Activated T-cell treated with anti-CD3 and anti-CD28 coated beads, Interleukin-2, amount 50 U/mL, for 4 hours (primary cell): ENCODE measurements around the gene RPS18. TPM values are rescaled to one million over a fixed set of nuclear protein-coding genes. Genes with fewer than 3 reads are reported as not detected.
"Not testable (repeated sequence)": the region's sequence is repeated elsewhere in the genome, so short reads cannot be mapped to it uniquely, and the experiment has no call there.

ENCODE experiments used
- ATAC-seq, 2 donors: fragments of 200-7000 bp; cut with Tn5 transposase; one replicate each; pipeline ENCODE4 v1.10.0; 2021
- DNase-seq: peaks from one replicate; pipeline ENCODE4 v3.0.0-alpha.2; 2020
- H3K27me3 Mint-ChIP-seq: one replicate; pipeline ENCODE4 v1.8.0; 2021; ENCODE audit warnings: low read depth, mixed read lengths
- H3K36me3 Mint-ChIP-seq: one replicate; pipeline ENCODE4 v1.8.0; 2022; ENCODE audit warnings: mixed read lengths; ENCODE audit not compliant: insufficient read depth
- H3K4me1 Mint-ChIP-seq: one replicate; pipeline ENCODE4 v1.8.0; 2021; ENCODE audit warnings: low read depth, mixed read lengths
- H3K4me3 Mint-ChIP-seq: one replicate; pipeline ENCODE4 v1.8.0; 2021; ENCODE audit warnings: mild to moderate bottlenecking, moderate library complexity, mixed read lengths
- H3K9me3 Mint-ChIP-seq: one replicate; pipeline ENCODE4 v1.8.0; 2021; ENCODE audit warnings: mixed read lengths
- total RNA-seq, 3 donors: library from RNA; stranded (reverse); gene quantifications; one replicate each; pipeline ENCODE4 v1.2.1, GENCODE V29; 2021

Gene RPS18
- 1,000 to 10,000 TPM; 4,231 to 4,415 (median 4,409) TPM for total RNA-seq

- DNase-seq (peak; percentile 88), ATAC-seq (peak; percentile 83 to 85)
- no peaks in the 10 kb centered on the region for H3K9me3 Mint-ChIP-seq
- H3K36me3 Mint-ChIP-seq: peaks cover 64% of the 10 kb centered on the region
- H3K4me3 Mint-ChIP-seq: peak within 1 kb of the TSS; percentile 96
- H3K4me1 Mint-ChIP-seq: peaks cover 46% of the 10 kb centered on the region
- H3K27me3 Mint-ChIP-seq: no peaks in the 10 kb centered on the region
Measured at GRCh38 chr6:33271468-33272274, at the start of gene RPS18, which contains the start of gene VPS52. RPS18 (plus strand) TSS chr6:33272075; CDS start chr6:33272120, 45 bp downstream. VPS52 (minus strand) TSS chr6:33271876; CDS start chr6:33271675, 201 bp downstream.

GRCh38 chr6:33226503-33227120 lies 45.3 kb upstream of the RPS18 start:
- DNase-seq, H3K4me3 Mint-ChIP-seq, H3K9me3 Mint-ChIP-seq, H3K36me3 Mint-ChIP-seq, H3K4me1 Mint-ChIP-seq, ATAC-seq: not testable (repeated sequence)
- peaks cover 29% of the 10 kb centered on the region for H3K27me3 Mint-ChIP-seq

DNA sequence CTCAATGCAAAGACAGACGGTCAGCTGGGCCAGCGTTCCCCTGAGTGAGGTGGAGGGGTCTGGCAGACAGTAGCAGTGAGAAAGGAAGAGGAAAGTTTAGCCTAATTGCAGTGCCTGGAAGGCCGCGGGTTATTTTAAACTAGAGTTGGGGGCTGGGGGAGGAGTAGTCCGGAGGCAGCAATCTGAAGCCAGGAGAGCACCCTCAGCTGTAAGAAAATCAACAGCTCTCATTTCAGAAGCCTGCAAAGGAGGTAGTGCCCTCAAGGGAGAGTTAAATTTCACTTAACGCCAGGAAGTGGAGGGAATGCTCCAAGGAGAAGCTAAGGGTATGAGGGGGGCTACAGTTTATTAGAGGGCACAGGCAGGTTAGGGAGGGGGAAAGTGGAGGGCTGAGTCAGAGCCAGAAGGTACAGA lies 36.6 kb upstream of the RPS18 start:
- Mint-ChIP-seq H3K27me3 (peaks cover 33% of the 10 kb centered on the region), H3K4me1 (no peaks in the 10 kb centered on the region)

DNA sequence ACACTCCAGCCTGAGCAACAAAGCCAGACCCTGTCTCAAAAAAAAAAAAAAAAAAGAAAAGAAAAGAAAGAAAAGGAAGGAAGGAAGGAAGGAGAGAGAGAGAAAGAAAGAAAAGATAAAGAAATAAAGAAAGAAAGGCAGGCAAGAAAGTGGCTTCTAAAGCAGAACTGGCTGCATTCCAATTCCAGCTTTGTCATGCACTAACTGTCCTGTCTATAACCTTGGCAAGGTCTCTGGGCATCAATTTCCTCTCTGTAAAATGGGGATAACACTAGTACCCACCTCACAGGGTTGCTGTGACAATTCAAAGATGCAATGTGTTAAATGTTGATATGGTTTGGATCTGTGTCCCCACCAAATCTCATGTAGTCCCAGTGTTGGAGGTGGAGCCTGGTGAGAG lies 35.5 kb upstream of the RPS18 start:
- ATAC-seq (no peak), DNase-seq (no peak)
- H3K36me3 Mint-ChIP-seq: no peaks in the 10 kb centered on the region
- no peak overlapping the region for H3K4me3 Mint-ChIP-seq
- peaks cover 31% of the 10 kb centered on the region for H3K27me3 Mint-ChIP-seq
- no peaks in the 10 kb centered on the region for H3K4me1 Mint-ChIP-seq
- H3K9me3 Mint-ChIP-seq: no peaks in the 10 kb centered on the region

More for the DNA sequence above, 36.6 kb upstream of the RPS18 start:
- ATAC-seq: no peak
- H3K4me3 Mint-ChIP-seq: no peak overlapping the region
- no peaks in the 10 kb centered on the region for H3K9me3 Mint-ChIP-seq
- H3K36me3 Mint-ChIP-seq: no peaks in the 10 kb centered on the region
- DNase-seq: no peak

DNA sequence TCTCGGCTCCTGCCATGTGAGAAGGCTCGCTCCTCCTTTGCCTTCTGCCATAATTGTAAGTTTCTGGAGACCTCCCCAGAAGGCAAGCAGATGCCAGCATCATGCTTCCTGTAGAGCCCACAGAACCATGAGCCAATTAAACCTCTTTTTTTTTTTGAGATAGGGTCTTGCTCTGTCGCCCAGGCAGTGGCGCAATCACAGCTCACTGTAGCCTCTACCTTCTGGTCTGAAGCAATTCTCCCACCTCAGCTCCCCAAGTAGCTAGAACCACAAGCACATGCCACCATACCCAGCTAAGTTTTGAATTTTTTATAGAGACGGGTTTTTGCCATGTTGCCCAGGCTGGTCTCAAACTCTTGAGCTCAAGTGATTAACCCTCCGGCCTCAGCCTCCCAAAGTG lies 35.0 kb upstream of the RPS18 start:
- DNase-seq (no peak), ATAC-seq (no peak)
- Mint-ChIP-seq H3K9me3 (no peaks in the 10 kb centered on the region), H3K36me3 (no peaks in the 10 kb centered on the region), H3K27me3 (peaks cover 26% of the 10 kb centered on the region), H3K4me1 (peaks cover 4% of the 10 kb centered on the region), H3K4me3 (no peak overlapping the region)

DNA sequence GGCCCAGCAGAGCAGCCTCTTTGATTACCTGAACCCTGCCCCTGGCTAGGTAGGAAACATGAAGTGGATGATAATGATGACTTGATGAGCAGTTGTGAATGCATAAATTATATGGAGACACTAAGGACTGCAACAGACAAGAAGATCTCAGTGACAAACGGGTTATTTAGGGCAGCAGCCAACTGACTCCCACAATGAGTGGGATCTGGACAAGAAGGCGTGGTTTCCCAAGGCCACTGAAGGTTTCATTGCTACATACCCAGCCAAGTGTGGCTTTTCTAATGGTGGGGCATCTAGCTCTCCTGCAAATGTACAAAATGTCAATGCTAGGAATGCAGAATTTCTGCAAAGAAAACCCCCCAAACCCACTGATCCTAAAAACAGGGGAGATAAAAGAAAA lies 34.1 kb upstream of the RPS18 start:
- Mint-ChIP-seq H3K4me1 (peaks cover 10% of the 10 kb centered on the region), H3K36me3 (no peaks in the 10 kb centered on the region), H3K9me3 (no peaks in the 10 kb centered on the region), H3K27me3 (peaks cover 21% of the 10 kb centered on the region), H3K4me3 (no peak overlapping the region)
- DNase-seq (no peak), ATAC-seq (no peak)

- Mint-ChIP-seq H3K4me3 (no peak overlapping the region), H3K36me3 (no peaks in the 10 kb centered on the region), H3K27me3 (peaks cover 4% of the 10 kb centered on the region), H3K4me1 (peaks cover 10% of the 10 kb centered on the region), H3K9me3 (no peaks in the 10 kb centered on the region)
- peak; percentile 90 to 96 for ATAC-seq
- no peak for DNase-seq
Measured at GRCh38 chr6:33241968-33242367, 29.9 kb upstream of the RPS18 start.

GRCh38 chr6:33243476-33243875 lies 28.4 kb upstream of the RPS18 start:
- H3K4me1 Mint-ChIP-seq: peaks cover 16% of the 10 kb centered on the region
- H3K36me3 Mint-ChIP-seq: no peaks in the 10 kb centered on the region
- no peak for ATAC-seq
- no peak overlapping the region for H3K4me3 Mint-ChIP-seq
- H3K27me3 Mint-ChIP-seq: peaks cover 4% of the 10 kb centered on the region
- DNase-seq: no peak
- no peaks in the 10 kb centered on the region for H3K9me3 Mint-ChIP-seq

- Mint-ChIP-seq H3K4me1 (peaks cover 36% of the 10 kb centered on the region), H3K9me3 (no peaks in the 10 kb centered on the region), H3K27me3 (no peaks in the 10 kb centered on the region), H3K36me3 (peaks cover 11% of the 10 kb centered on the region), H3K4me3 (peak overlapping the region; percentile 89)
- DNase-seq (peak; percentile 92), ATAC-seq (peak; percentile 42 to 44)
Measured at GRCh38 chr6:33247977-33248642, 23.8 kb upstream of the RPS18 start.

- Mint-ChIP-seq H3K4me1 (peaks cover 36% of the 10 kb centered on the region), H3K9me3 (no peaks in the 10 kb centered on the region), H3K27me3 (no peaks in the 10 kb centered on the region), H3K36me3 (peaks cover 11% of the 10 kb centered on the region), H3K4me3 (peak overlapping the region; percentile 89)
- DNase-seq (no peak), ATAC-seq (peak; percentile 16 to 20)
Measured at GRCh38 chr6:33248643-33248931, 23.3 kb upstream of the RPS18 start.

DNA sequence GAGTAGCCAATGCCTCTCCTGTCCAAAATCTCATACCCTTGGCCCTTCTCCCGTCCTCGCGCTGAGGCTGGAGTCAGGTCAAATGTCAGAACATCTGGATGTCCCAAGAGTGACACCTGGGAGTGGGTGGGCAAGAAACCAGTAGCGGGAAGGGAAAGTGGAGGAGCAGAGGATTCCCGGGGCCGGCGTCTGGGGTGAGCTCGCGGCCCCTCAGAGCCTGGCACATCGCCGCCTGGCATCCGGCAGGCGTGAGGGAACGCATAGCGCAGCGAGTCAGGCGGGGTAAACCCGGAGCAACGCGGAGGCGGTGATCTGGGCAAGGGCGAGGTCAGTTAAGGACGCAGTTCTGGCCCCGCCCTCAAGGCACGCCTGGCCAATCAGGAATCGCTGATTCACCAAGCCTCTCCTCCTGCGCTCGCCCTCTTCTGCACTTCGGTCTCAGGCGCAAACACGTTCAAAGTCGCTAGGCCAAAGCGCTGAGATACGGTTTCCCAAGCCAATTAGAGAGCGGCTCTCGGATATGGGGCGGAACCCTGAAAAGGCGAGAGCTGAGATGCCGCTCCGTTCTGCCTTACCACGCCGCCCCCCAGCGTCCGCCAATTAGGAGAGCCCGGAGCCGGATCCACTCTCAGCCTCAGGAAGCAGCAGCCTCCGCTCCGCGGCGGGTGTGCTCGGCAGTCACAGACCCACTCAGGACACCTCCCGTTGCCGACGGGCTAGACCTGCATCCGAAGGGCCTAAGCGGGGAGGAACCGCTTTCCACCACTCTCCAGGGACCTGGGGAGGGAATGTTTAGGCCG lies 22.7 kb upstream of the RPS18 start:
- H3K27me3 Mint-ChIP-seq: no peaks in the 10 kb centered on the region
- H3K4me3 Mint-ChIP-seq: peak overlapping the region; percentile 89
- peaks cover 36% of the 10 kb centered on the region for H3K4me1 Mint-ChIP-seq
- ATAC-seq (peak; percentile 90 to 92), DNase-seq (peak; percentile 90)
- no peaks in the 10 kb centered on the region for H3K9me3 Mint-ChIP-seq
- peaks cover 11% of the 10 kb centered on the region for H3K36me3 Mint-ChIP-seq

- no peak for ATAC-seq
- Mint-ChIP-seq H3K36me3 (peaks cover 11% of the 10 kb centered on the region), H3K27me3 (no peaks in the 10 kb centered on the region), H3K4me3 (peak overlapping the region; percentile 89), H3K4me1 (peaks cover 36% of the 10 kb centered on the region), H3K9me3 (no peaks in the 10 kb centered on the region)
- no peak for DNase-seq
Measured at GRCh38 chr6:33249732-33250630, 21.9 kb upstream of the RPS18 start.

- DNase-seq (no peak), ATAC-seq (no peak)
- H3K36me3 Mint-ChIP-seq: peaks cover 11% of the 10 kb centered on the region
- H3K27me3 Mint-ChIP-seq: no peaks in the 10 kb centered on the region
- no peaks in the 10 kb centered on the region for H3K9me3 Mint-ChIP-seq
- peaks cover 36% of the 10 kb centered on the region for H3K4me1 Mint-ChIP-seq
- H3K4me3 Mint-ChIP-seq: peak overlapping the region; percentile 89
Measured at GRCh38 chr6:33250731-33251130, 21.1 kb upstream of the RPS18 start.
